Measurements from ENCODE around the gene HCFC2. TPM values are rescaled to one million over a fixed set of nuclear protein-coding genes. Genes with fewer than 3 reads are reported as not detected.

The HCFC2 gene
- total and polyA plus RNA-seq, 4 donors: 5.8 to 17.4 (median 9.9) TPM

GRCh38 chr12:104022786-104023185 lies 41.5 kb upstream of the HCFC2 start:
- Histone ChIP-seq H3K9me3 (ENCODE audit: control insufficient read depth in 4 of 4, low read length in 3 of 4) (no peaks in the 10 kb centered on the region), H3K27me3 (ENCODE audit: control insufficient read depth in 4 of 4, insufficient read depth in 4 of 4, low read length in 3 of 4) (no peaks in the 10 kb centered on the region), H3K4me1 (ENCODE audit: control insufficient read depth in 4 of 4, insufficient read depth in 4 of 4, low read length in 3 of 4) (no peaks in the 10 kb centered on the region), H3K9ac (ENCODE audit: low read depth in 1 of 2, low read length in 2 of 2) (no peak overlapping the region), H3K36me3 (ENCODE audit: control insufficient read depth in 4 of 4, insufficient read depth in 3 of 4, low read depth in 1 of 4, low read length in 3 of 4) (peaks cover 0 to 1% (median 0%) of the 10 kb centered on the region in 4 donors), H3K27ac (ENCODE audit: low read depth in 1 of 2, low read length in 2 of 2) (no peak overlapping the region), H3K4me3 (ENCODE audit: low read depth in 1 of 3, low read length in 3 of 3) (no peak overlapping the region)
- DNase-seq (ENCODE audit: low spot score): no peak
- 68% methylated on average over 3 of the region's 3 CpGs for WGBS
- no peak for TF ChIP-seq TAF1 (conservative IDR thresholded peaks at IDR 0.05)
- TF ChIP-seq, protein P1, sequence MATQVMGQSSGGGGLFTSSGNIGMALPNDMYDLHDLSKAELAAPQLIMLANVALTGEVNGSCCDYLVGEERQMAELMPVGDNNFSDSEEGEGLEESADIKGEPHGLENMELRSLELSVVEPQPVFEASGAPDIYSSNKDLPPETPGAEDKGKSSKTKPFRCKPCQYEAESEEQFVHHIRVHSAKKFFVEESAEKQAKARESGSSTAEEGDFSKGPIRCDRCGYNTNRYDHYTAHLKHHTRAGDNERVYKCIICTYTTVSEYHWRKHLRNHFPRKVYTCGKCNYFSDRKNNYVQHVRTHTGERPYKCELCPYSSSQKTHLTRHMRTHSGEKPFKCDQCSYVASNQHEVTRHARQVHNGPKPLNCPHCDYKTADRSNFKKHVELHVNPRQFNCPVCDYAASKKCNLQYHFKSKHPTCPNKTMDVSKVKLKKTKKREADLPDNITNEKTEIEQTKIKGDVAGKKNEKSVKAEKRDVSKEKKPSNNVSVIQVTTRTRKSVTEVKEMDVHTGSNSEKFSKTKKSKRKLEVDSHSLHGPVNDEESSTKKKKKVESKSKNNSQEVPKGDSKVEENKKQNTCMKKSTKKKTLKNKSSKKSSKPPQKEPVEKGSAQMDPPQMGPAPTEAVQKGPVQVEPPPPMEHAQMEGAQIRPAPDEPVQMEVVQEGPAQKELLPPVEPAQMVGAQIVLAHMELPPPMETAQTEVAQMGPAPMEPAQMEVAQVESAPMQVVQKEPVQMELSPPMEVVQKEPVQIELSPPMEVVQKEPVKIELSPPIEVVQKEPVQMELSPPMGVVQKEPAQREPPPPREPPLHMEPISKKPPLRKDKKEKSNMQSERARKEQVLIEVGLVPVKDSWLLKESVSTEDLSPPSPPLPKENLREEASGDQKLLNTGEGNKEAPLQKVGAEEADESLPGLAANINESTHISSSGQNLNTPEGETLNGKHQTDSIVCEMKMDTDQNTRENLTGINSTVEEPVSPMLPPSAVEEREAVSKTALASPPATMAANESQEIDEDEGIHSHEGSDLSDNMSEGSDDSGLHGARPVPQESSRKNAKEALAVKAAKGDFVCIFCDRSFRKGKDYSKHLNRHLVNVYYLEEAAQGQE (IDR thresholded peaks at IDR 0.05): no peak
- TF ChIP-seq, protein P2, sequence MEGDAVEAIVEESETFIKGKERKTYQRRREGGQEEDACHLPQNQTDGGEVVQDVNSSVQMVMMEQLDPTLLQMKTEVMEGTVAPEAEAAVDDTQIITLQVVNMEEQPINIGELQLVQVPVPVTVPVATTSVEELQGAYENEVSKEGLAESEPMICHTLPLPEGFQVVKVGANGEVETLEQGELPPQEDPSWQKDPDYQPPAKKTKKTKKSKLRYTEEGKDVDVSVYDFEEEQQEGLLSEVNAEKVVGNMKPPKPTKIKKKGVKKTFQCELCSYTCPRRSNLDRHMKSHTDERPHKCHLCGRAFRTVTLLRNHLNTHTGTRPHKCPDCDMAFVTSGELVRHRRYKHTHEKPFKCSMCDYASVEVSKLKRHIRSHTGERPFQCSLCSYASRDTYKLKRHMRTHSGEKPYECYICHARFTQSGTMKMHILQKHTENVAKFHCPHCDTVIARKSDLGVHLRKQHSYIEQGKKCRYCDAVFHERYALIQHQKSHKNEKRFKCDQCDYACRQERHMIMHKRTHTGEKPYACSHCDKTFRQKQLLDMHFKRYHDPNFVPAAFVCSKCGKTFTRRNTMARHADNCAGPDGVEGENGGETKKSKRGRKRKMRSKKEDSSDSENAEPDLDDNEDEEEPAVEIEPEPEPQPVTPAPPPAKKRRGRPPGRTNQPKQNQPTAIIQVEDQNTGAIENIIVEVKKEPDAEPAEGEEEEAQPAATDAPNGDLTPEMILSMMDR (IDR thresholded peaks at IDR 0.05; ENCODE audit: low read depth, low read length, missing input control): no peak
- no peak for TF ChIP-seq FOXA2 (IDR thresholded peaks at IDR 0.05)
- TF ChIP-seq RAD21 (IDR thresholded peaks at IDR 0.05): no peak
- no peak for TF ChIP-seq NR2F2 (IDR thresholded peaks at IDR 0.05)
- TF ChIP-seq SP1 (IDR thresholded peaks at IDR 0.05): no peak
- TF ChIP-seq JUND (IDR thresholded peaks at IDR 0.05): no peak
- no peak for TF ChIP-seq HNF4A (conservative IDR thresholded peaks at IDR 0.05)
- TF ChIP-seq, protein P3, sequence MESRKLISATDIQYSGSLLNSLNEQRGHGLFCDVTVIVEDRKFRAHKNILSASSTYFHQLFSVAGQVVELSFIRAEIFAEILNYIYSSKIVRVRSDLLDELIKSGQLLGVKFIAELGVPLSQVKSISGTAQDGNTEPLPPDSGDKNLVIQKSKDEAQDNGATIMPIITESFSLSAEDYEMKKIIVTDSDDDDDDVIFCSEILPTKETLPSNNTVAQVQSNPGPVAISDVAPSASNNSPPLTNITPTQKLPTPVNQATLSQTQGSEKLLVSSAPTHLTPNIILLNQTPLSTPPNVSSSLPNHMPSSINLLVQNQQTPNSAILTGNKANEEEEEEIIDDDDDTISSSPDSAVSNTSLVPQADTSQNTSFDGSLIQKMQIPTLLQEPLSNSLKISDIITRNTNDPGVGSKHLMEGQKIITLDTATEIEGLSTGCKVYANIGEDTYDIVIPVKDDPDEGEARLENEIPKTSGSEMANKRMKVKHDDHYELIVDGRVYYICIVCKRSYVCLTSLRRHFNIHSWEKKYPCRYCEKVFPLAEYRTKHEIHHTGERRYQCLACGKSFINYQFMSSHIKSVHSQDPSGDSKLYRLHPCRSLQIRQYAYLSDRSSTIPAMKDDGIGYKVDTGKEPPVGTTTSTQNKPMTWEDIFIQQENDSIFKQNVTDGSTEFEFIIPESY (IDR thresholded peaks at IDR 0.05): no peak
- no peak for TF ChIP-seq RXRA (IDR thresholded peaks at IDR 0.05)
- TF ChIP-seq YY1 (IDR thresholded peaks at IDR 0.05): no peak
- TF ChIP-seq, protein P4, sequence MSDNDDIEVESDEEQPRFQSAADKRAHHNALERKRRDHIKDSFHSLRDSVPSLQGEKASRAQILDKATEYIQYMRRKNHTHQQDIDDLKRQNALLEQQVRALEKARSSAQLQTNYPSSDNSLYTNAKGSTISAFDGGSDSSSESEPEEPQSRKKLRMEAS (IDR thresholded peaks at IDR 0.05): no peak
- no peak for TF ChIP-seq EGR1 (IDR thresholded peaks at IDR 0.05; ENCODE audit: low read depth in 2 of 2)
- no peak for TF ChIP-seq GABPA (IDR thresholded peaks at IDR 0.05 in 1 of 2, conservative IDR thresholded peaks at IDR 0.05 in 1 of 2)

DNA sequence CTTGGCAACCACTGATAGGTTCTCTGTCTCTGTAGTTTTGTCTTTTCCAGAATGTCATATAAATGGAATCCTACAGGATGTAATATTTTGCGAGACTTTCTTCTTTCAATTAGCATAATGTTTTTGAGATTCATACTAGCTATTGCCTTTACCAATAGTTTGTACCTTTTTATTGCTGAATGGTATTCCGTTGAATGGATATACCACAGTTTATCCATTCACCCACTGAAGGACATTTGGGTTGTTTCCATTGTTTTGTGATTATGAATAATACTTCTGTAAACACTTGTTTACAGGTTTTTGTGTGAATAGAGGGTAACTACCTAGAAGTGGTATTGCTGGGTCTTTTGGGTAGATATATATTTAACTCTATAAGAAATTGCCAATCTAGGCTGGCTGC lies 40.6 kb upstream of the HCFC2 start:
- no peak overlapping the region for H3K9ac ChIP-seq (ENCODE audit: low read depth in 1 of 2, low read length in 2 of 2)
- H3K27ac ChIP-seq (ENCODE audit: low read depth in 1 of 2, low read length in 2 of 2): no peak overlapping the region
- no peak overlapping the region for H3K4me3 ChIP-seq (ENCODE audit: low read depth in 1 of 3, low read length in 3 of 3)
- H3K4me1 ChIP-seq (ENCODE audit: control insufficient read depth in 4 of 4, insufficient read depth in 4 of 4, low read length in 3 of 4): no peaks in the 10 kb centered on the region
- no peaks in the 10 kb centered on the region for H3K27me3 ChIP-seq (ENCODE audit: control insufficient read depth in 4 of 4, insufficient read depth in 4 of 4, low read length in 3 of 4)
- WGBS: 63% methylated on average over 2 of the region's 2 CpGs
- no peaks in the 10 kb centered on the region for H3K9me3 ChIP-seq (ENCODE audit: control insufficient read depth in 4 of 4, low read length in 3 of 4)
- peaks cover 0 to 1% (median 0%) of the 10 kb centered on the region in 4 donors for H3K36me3 ChIP-seq (ENCODE audit: control insufficient read depth in 4 of 4, insufficient read depth in 3 of 4, low read depth in 1 of 4, low read length in 3 of 4)
- no peak for DNase-seq (ENCODE audit: low spot score)
- TF ChIP-seq, protein P2 (IDR thresholded peaks at IDR 0.05; ENCODE audit: low read depth, low read length, missing input control): no peak
- TF ChIP-seq YY1 (IDR thresholded peaks at IDR 0.05) (no peak), HNF4A (conservative IDR thresholded peaks at IDR 0.05) (no peak), ATF3 (IDR thresholded peaks at IDR 0.05) (no peak), SP1 (IDR thresholded peaks at IDR 0.05) (no peak), HNF4G (IDR thresholded peaks at IDR 0.05) (no peak), RAD21 (IDR thresholded peaks at IDR 0.05) (no peak), GABPA (IDR thresholded peaks at IDR 0.05 in 1 of 2, conservative IDR thresholded peaks at IDR 0.05 in 1 of 2) (no peak)
- TF ChIP-seq, protein P3 (IDR thresholded peaks at IDR 0.05): no peak

All from liver (tissue), 9 donors.